SK-N-SH (cell line): ENCODE data around the gene CABLES2.

ENCODE experiments used
- CTCF ChIP-seq: fragments of 200-600 bp; sonication (generic); IDR thresholded peaks from 2 replicates; pipeline ENCODE4 v1.6.1; 2017; ENCODE audit warnings: antibody characterized with exemption, mild to moderate bottlenecking, moderate library complexity
- EP300 ChIP-seq, 2 experiments: IDR thresholded peaks; 2 replicates each; pipeline versions ENCODE4 v1.4.0 to v1.6.1; 2012; ENCODE audit warnings: borderline replicate concordance in 1 of 2, low read depth in 1 of 2, low read length in 1 of 2
- USF2 ChIP-seq: fragments of 150-350 bp; IDR thresholded peaks from 2 replicates; pipeline ENCODE4 v1.6.1; 2017; ENCODE audit warnings: antibody characterized with exemption, low read length, low read depth, borderline replicate concordance

- no peak for TF ChIP-seq CTCF
- TF ChIP-seq USF2 = no peak
- no peak for TF ChIP-seq EP300 (IDR thresholded peaks at IDR 0.05; ENCODE audit: borderline replicate concordance in 1 of 2, low read depth in 1 of 2, low read length in 1 of 2)
These were observed 64.2 kb downstream of the CABLES2 start for GRCh38 chr20:62342910-62343309.
